Epithelial cell of umbilical artery (primary cell): ENCODE data around the gene HS6ST2. TPM values are rescaled to one million over a fixed set of nuclear protein-coding genes. Genes with fewer than 3 reads are reported as not detected.

Experiments
- total RNA-seq: library from RNA; depleted of rRNA; stranded (reverse); fragments of >200 nt; gene quantifications from 2 replicates; pipeline ENCODE4 v1.2.3, GENCODE V29; 2014

The HS6ST2 gene
- 0.30 and 1.3 TPM in 2 replicates for total RNA-seq

GRCh38 chrX:132958091-132958703 lies at the start of gene HS6ST2:
TSS of gene HS6ST2 (minus strand) at chrX:132958629.

Other genes starting within 250 kb of the HS6ST2 start
- gene USP26, start 138.5 kb upstream of the HS6ST2 start, total RNA-seq: not detected in 2 replicates